GM21526 (cell line): Measurements from ENCODE around the gene NSMCE4A.
"Not testable (repeated sequence)": the region's sequence is repeated elsewhere in the genome, so short reads cannot be mapped to it uniquely, and the experiment has no call there.

Experiments
- ATAC-seq: cut with Tn5 transposase; IDR thresholded peaks from one replicate; pipeline ENCODE4 v1.9.1; 2021; ENCODE audit warnings: moderate library complexity; ENCODE audit not compliant: unreplicated experiment, low FRiP score

Gene NSMCE4A

DNA sequence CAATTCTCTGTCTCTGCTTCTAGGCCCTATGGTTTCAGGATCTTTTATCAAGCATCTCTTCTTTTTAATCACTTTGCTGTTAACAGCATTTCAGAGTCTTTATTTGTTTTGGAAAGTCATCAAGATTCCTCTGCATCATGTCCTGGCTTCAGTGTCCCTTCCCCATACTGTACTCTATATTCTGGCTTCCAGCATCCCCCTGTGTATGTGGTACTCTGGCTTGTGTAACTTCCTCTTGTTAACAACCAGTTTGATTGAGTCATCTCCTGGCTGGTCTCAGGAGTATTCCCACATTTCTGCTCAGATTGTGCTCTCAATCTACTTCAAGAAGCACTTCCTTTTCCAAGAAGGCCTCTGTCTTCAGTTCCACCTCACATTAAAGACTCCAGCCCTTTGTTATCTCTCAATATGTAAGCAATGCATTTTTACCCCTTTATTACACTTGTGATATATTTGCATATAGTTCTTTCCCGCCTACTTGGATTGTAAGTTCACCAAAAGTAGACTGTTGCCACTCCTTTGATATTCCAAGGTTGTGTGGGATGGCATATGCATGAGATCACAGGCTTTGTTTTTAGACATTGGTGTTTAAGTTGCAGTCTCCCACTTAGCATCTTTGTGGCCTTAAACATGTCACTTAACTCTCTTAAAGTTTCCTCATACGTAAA lies 32.1 kb downstream of the NSMCE4A start:
- ATAC-seq, result no peak

DNA sequence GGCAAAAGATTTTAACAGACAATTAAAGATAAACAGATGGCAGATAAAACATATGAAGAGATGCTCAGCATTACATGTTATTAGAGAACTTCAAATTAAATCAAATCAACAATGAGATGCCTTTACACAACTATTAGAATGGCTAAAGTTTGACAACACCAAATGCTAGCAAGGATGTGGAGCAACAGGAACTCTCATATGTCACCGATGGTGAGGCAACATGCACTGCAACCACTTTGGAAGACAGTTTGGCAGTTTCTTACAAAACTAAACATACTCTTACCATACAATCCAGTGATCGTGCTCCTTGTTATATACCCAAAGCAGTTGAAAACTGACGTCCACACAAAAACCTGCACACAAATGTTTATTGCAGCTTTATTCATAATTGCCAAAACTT lies 33.5 kb downstream of the NSMCE4A start:
- no peak for ATAC-seq

DNA sequence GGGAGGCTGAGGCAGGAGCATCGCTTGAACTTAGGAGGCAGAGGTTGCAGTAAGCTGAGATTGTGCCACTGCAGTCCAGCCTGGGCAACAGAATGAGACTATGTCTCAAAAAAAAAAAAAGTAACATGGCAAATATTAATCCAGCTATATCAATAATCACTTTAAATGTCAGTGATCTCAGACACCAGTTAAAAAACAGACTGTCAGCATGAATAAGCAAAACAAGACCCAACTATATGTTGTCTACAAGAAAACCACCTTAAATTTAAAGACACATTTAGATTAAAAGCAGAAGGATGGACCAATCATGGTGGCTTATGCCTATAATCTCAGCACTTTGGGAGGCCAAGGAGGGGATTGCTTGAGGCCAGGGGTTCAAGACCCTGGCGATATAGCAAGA lies 38.7 kb downstream of the NSMCE4A start:
- no peak for ATAC-seq

DNA sequence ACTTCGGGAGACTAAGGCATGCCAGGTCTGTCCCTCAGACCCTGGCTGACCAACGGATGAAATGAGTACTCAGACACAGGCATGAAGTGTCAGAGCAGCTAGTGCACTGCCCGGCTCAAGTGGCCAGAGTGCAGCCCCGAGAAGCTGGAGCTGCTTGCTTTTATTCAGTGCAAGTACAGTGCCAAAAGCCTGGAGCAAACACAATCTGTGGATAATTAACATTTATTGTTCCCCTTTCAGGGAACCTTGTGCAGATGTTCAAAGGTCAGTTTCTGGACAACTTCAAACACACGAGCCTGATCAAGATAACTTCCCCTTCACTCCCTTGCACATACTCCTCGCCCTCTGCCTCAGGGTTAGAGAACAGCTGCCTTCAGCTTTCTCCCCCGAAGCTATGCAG lies 39.3 kb downstream of the NSMCE4A start:
- no peak for ATAC-seq

DNA sequence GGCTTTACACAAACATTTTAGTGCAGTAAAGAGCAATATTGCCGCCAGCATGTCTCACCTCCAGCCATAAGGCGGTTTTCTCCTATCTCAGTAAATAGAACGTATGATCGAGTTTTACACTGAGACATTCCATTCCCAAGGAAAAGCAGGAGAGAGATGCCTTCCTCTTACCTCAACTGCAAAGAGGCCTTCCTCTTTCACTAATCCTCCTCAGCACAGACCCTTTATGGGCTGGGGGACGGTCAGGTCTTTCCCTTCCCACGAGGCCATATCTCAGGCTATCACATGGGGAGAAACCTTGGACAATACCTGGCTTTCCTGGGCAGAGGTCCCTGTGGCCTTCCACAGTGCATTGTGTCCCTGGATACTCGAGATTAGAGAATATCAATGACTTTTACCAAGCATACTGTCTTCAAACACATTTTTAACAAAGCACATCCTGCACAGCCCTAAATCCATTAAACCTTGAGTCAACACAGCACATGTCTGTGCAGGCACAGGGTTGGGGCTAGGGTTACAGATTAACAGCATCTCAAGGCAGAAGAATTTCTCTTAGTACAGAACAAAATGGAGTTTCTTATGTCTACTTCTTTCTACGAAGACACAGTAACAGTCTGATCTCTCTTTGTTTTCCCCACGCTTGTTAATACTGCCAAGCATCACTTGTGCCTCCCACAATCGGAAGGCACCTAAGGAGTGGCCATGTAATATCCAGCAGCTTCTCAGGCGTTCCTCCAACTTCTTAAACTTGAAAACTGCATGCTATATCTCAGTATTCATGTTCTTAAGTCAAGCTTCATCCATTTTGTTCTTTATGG lies 44.5 kb downstream of the NSMCE4A start:
- not testable (repeated sequence) for ATAC-seq

DNA sequence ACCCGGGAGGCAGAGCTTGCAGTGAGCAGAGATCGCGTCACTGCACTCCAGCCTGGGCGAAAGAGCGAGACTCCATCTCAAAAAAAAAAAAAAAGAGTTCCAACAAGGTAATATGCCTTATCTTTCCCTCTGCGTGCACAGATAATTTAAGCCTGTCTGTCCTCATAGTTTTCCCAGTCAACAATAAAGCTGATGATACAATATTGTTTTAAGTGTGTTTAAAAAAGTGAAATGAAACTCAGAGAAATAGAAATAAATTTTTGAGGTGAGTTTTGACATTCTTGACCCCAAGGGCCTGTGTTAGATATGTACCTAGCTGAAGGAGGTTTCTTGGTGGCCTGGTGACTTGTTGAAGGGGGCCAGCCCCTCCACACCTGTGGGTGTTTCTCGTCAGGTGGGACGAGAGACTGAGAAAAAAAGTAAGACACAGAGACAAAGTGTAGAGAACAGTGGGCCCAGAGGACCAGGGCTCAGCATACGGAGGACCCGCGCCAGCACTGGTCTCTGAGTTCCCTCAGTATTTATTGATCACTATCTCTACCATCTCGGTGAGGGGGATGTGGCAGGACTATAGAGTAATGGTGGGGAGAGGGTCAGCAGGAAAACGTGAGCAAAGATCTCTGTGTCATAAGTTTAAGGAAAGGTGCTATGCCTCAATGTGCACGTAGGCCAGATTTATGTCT lies 45.3 kb downstream of the NSMCE4A start:
- not testable (repeated sequence) for ATAC-seq

DNA sequence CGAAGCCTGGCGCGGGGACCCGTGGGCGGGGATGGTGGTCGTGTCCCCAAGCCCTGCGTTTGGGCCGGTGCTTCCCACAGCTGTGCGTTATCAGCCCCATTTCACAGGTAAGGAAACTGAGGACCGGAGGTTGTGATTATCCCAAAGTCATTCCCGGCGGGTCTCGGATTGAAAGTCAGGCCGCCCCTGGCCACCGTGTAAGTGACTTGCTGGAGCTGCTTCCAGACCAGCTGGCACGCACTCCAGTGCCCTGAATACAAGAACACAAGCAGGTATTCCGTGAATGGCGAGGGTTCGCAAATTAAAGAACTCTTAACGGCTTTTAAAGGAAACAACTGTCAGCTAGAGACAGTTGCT lies 46.5 kb downstream of the NSMCE4A start:
- peak; percentile 11 for ATAC-seq

DNA sequence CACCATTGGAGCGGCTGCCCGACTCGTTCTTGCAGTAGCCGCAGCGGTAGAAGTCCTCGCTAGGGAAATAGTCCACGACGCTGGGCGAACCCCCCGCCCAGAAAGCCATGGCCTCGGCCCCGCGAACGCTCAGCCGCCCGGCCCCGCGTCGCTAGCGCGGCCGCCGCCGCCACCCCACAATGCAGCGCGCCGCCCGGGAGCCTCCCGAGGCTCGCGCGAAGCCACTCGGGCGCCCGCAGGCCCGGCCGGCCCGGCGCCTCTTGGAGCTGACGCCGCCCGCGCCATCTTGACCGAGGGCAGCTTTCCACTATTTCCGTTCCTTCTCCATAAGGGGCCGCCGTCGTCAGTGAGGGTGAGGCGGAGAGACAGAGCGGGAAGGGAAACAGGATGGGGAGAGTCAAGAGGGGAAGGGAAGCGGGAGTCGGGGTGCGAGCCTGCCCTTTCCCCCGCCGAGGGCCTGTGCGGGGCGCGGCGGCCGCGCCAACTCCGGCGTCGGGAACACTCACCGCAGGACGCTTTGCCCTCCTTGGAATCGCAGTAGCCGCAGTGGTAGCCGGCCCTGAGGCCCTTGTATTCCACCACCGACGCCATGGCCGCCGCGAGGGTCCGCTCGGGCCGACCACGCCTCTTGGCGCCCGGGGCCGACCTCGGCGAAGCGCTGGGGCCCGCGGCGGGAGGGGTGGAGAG lies 47.0 kb downstream of the NSMCE4A start, which contains the start of gene ATE1:
ATE1 (minus strand) TSS at position 191 of the 687 bp plus-strand sequence; CDS start at position 109, 82 bp downstream.
- ATAC-seq, result peak; percentile 84

DNA sequence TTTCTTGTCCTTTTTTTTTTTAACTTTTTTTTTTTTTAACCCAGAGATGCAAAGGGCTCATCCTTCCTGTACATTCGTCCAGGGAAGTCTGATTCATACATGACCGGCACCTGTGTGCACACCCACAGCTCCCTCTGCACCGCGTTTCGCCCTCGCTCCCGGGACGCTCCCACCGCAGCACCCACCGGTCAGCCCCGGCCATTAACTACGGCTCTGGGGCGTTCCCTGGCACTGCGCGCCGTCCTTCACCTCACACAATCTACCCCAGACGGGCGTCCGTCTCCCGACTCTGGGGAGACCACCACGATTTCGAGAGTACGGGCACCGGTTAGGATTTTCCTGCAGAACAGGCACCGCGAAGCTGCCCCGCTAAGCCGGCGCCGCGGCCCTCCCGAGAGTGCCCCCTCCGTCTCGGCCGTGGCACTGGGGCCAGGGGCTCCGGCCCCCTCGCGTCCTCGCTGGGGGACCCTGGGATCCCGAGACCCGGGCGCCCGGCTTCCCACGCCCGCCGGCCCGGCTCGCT lies 47.6 kb downstream of the NSMCE4A start:
- peak; percentile 45 for ATAC-seq

DNA sequence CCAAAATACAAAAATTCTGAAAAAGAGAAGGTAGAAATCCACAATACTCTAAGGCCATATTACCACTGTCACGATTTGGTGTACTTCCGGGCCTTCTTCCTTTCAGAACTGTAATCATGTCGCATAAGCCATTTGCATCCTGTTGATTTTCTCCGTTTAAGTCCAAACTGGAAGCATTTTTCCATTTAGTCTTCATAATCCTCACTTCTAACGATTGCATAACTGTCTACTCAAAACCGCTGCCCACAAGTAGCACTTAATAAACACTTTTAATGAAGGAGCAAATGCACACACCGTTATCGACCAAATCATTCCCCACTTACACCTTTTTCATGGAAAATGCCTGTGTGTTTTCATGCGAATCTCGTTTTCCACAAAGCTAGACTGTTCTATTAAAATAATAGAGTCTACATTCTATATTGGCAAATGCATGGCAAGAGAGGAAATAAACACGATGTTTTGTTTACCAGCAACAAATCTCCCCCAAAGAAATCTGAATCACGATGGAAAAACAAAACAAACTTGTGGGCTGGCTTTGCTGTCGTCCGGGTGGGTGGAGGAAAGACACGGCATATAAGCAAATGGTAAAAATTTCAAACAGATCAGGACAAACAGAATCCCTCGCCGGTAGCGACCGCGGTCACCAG lies 48.2 kb downstream of the NSMCE4A start:
- ATAC-seq, result peak; percentile 12

DNA sequence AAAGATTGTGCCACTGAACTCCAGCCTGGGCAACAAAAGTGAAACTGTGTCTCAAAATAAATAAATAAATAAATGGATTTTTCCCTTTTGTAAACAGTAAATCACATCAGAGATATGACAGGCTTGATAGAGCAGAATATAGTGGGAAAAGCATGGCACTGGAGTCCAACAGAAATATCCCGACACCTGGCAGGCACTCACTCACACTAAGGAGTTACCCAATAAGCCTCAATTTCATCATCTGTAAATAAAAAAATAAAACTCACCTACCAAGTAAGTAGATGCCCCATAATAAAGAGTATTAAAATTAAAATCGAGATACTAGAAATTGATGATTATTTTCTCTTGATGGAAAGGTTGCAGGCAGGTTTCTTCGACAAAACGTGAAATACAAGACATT lies 48.9 kb downstream of the NSMCE4A start:
- no peak for ATAC-seq

DNA sequence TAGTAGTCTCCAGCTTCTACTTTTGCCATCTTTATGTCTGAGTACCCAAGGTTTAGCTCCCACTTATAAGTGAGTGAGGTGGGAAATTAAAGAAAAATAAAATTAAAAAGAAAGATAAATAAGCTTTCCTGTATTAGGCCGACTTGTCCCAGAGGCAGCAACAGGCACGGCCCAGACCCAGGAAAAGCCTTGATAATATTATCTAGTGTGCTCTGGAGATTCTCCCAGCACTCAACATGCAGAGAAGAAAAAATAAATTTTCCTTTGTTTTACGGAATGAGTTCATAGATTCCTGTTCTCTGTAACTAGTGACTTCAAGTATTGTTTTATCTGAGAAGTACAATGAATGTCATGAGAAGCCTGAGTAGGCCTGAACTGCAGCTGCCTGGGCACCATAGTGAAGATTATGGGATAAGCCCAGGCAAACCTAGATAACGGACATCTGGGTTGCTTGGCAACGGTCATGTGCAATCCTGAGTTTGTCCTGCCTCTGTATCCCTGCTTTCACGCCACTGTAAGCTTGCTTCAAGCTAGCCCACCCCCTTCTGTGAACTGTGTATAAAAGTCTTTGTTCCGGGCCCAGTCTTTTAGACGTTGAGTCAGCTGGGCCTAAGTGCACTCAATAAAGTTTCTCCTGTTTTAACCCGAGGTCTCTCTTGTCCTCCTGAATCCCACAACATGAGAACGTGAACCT lies 53.6 kb downstream of the NSMCE4A start:
- no peak for ATAC-seq

DNA sequence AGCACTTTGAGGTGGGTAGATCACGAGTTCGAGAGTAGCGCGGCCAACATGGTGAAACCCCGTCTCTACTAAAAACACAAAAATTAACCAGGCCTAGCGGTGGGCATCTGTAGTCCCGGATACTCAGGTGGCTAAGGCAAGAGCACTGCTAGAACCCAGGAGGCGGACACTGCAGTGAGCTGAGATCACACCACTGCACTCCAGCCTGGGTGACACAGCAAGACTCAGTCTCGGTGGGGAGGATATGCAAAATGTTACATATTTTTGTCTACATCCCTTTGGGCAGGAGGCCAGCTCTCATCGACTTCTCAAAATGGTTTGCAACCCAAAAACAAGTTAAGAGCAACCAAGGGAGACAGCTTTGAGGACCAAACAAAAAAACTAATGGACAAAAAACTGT lies 55.4 kb downstream of the NSMCE4A start:
- ATAC-seq, result peak; percentile 49

DNA sequence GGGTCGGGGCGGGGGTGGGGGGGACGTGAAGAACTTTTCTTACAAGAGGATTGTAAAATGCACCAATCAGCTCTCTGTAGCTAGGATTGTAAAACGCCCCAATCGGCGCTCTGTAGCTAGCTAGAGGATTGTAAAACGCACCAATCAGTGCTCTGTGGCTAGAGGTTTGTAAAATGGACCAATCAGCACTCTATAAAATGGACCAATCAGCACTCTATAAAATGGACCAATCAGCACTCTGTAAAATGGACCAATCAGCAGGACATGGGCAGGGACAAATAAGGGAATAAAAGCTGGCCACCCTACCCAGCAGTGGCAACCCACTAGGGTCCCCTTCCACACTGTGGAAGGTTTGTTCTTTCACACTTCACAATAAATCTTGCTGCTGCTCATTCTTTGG lies 56.2 kb downstream of the NSMCE4A start:
- ATAC-seq, result not testable (repeated sequence)

DNA sequence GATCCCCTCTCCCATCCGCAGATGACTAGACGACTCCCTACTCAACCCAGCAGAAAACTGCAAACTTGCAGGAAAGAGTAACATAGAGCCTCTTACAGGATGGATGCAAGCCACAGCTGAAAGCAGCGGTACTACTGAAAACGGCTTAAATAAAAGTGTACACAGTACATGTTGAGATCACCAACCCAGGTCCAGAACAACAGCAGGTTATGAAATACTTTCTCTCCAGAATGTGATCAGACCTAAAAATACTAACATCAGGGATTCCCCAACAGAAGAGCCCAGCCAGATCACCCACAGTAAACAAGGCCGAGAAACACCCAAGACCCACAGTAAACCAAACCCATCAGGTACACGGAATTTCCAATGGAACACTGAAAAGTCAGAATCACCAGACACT lies 60.4 kb downstream of the NSMCE4A start:
- ATAC-seq, result no peak

DNA sequence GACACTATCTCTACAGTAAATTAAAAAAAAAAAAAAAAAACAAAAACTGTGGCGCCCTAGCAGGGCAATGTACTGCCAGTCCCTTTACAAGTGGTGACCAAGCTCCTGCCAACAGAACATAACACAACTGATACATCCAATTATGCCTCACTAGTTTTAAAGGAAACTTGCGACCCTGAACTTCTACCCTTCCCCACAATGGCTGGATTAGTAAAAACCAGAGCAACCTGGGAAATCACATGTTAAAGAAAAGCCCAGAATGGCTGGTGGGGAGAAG lies 63.7 kb downstream of the NSMCE4A start:
- no peak for ATAC-seq

DNA sequence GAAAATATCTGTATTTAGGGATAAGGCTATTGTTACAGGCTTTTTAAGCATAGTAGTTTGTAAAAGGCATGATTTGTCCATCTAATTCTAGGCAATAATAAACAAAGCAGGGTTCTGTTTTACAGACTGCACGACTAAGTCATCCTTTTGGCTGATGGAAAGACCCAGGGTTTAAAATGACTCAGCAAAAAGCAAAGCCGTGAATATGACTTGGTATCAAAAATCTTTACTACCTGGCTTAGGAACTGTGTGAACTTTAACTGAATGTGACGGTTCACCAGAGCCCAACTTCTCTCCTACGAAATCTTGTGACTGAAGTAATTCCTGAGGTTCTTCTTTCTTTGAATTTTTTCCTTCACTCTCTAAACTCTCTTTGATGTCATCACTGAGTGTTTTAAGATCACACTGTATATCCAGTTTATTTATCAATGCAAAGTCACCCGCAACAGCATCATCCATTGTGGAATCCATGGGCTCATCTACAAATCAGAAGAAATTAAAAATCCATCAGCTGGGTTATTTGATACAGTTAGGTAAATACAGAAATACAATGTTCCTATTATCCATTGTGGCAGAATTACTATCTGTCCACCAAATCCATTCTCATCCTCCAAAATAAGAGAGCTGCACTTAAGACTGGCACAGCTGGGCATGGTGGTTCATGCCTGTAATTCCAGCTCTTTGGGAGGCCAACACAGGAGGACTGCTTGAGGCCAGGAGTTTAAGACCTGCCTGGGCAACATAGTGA lies 64.2 kb downstream of the NSMCE4A start:
- ATAC-seq, result no peak
